Measurements from ENCODE around the gene USP25.

The USP25 gene

GRCh38 chr21:15735409-15735808 lies 5.6 kb downstream of the USP25 start (continued):
- TF ChIP-seq MEIS1 (CRISPR knock-in tag; IDR thresholded peaks at IDR 0.05; ENCODE audit: borderline replicate concordance) (no peak), ZNF580 (tag by site-specific recombination; IDR thresholded peaks at IDR 0.05) (no peak), SP7 (tag by site-specific recombination; IDR thresholded peaks at IDR 0.05) (peak; percentile 63), ZNF394 (tag by site-specific recombination; IDR thresholded peaks at IDR 0.05; ENCODE audit: borderline replicate concordance) (no peak), ZNF513 (tag by site-specific recombination; IDR thresholded peaks at IDR 0.05) (no peak), ZNF624 (tag by site-specific recombination; IDR thresholded peaks at IDR 0.05) (no peak), ZNF433 (tag by site-specific recombination; IDR thresholded peaks at IDR 0.05; ENCODE audit: low read depth) (no peak), YY2 (tag by site-specific recombination; IDR thresholded peaks at IDR 0.05) (no peak), ZNF701 (tag by site-specific recombination; IDR thresholded peaks at IDR 0.05) (no peak), ELK4 (IDR thresholded peaks at IDR 0.05; ENCODE audit: borderline replicate concordance, low read depth, low read length) (no peak), ZNF76 (tag by site-specific recombination; IDR thresholded peaks at IDR 0.05; ENCODE audit: borderline replicate concordance, low read depth) (no peak), ZNF114 (tag by site-specific recombination; IDR thresholded peaks at IDR 0.05) (no peak), ZNF335 (tag by site-specific recombination; conservative IDR thresholded peaks at IDR 0.05) (no peak), ZBTB6 (tag by site-specific recombination; IDR thresholded peaks at IDR 0.05) (no peak), ZNF48 (tag by site-specific recombination; IDR thresholded peaks at IDR 0.05) (no peak), SP2 (tag by site-specific recombination; IDR thresholded peaks at IDR 0.05) (no peak), ZFP37 (tag by site-specific recombination; IDR thresholded peaks at IDR 0.05) (no peak), ZNF704 (tag by site-specific recombination; IDR thresholded peaks at IDR 0.05) (no peak), ZNF654 (tag by site-specific recombination; IDR thresholded peaks at IDR 0.05; ENCODE audit: low read depth) (no peak), ZNF670 (tag by site-specific recombination; IDR thresholded peaks at IDR 0.05; ENCODE audit: low read depth) (no peak), IKZF3 (tag by site-specific recombination; IDR thresholded peaks at IDR 0.05) (no peak), ZNF571 (tag by site-specific recombination; IDR thresholded peaks at IDR 0.05) (no peak), KLF16 (tag by site-specific recombination; IDR thresholded peaks at IDR 0.05) (no peak), ZBTB21 (tag by site-specific recombination; IDR thresholded peaks at IDR 0.05) (no peak), ZNF211 (tag by site-specific recombination; IDR thresholded peaks at IDR 0.05; ENCODE audit: low read depth) (no peak), PRDM2 (tag by site-specific recombination; IDR thresholded peaks at IDR 0.05; ENCODE audit: borderline replicate concordance) (no peak), ZNF600 (tag by site-specific recombination; IDR thresholded peaks at IDR 0.05) (no peak), ZBTB44 (tag by site-specific recombination; IDR thresholded peaks at IDR 0.05) (no peak), ZNF169 (tag by site-specific recombination; IDR thresholded peaks at IDR 0.05) (no peak), ZNF221 (tag by site-specific recombination; IDR thresholded peaks at IDR 0.05; ENCODE audit: borderline replicate concordance) (no peak)

All from HEK293 (cell line).